Endothelial cell of umbilical vein (primary cell): Measurements from ENCODE around the gene LRP5. TPM values are rescaled to one million over a fixed set of nuclear protein-coding genes. Genes with fewer than 3 reads are reported as not detected.

Experiments
- BruUV-seq: library from RNA; stranded (reverse); fragments of 400-500 nt; replicated peaks from 2 replicates; lab custom pipeline; 2021; lab: Mats Ljungman, UMichigan
- CTCF ChIA-PET: fragments of 300-600, 350-600 bp; sonication (Branson Sonifier 250); formaldehyde crosslinking; loops from one replicate; lab custom pipeline; 2021; ENCODE audit warnings: antibody characterized with exemption, inconsistent platforms; lab: Charles Lee
- POLR2A ChIA-PET: fragments of 300-600, 350-600 bp; sonication (Branson Sonifier 250); formaldehyde crosslinking; loops from one replicate; lab custom pipeline; 2021; ENCODE audit warnings: antibody characterized with exemption, inconsistent platforms; lab: Charles Lee
- DNase-seq: peaks from one replicate; pipeline ENCODE4 v3.0.0-alpha.2; 2011; ENCODE audit warnings: low read depth, low spot score
- FAIRE-seq: peaks from 2 replicates; lab custom pipeline; 2011; peaks lifted over from hg19 to GRCh38; lab: Jason Lieb, UNC
- H2AFZ ChIP-seq: 2 replicates; pipeline ENCODE4 v1.6.0; 2012; ENCODE audit warnings: low read depth, low read length, control low read depth, inconsistent platforms
- H3K27ac ChIP-seq: 2 replicates; pipeline ENCODE4 v1.5.1; 2011; ENCODE audit warnings: low read depth, mild to moderate bottlenecking, control low read depth, low read length, moderate library complexity; ENCODE audit not compliant: insufficient read depth
- H3K27me3 ChIP-seq, 2 experiments: 2 replicates each; pipeline versions ENCODE4 v1.6.0 to v1.6.1; 2011; ENCODE audit warnings: low read length in 2 of 2, mixed read lengths in 1 of 2; ENCODE audit not compliant: control insufficient read depth in 2 of 2, insufficient read depth in 2 of 2
- H3K36me3 ChIP-seq, 2 experiments: 2 replicates in 1 of 2; 3 replicates in 1 of 2; pipeline ENCODE4 v1.5.1; 2011; ENCODE audit warnings: low read length in 2 of 2, mild to moderate bottlenecking in 1 of 2, moderate library complexity in 1 of 2; ENCODE audit not compliant: control insufficient read depth in 2 of 2, insufficient read depth in 2 of 2; ENCODE audit errors: extremely low read depth in 1 of 2
- H3K4me1 ChIP-seq: 3 replicates; pipeline ENCODE4 v1.5.1; 2011; ENCODE audit warnings: mild to moderate bottlenecking, low read length; ENCODE audit not compliant: control insufficient read depth, insufficient read depth; ENCODE audit errors: extremely low read depth
- H3K4me2 ChIP-seq: 2 replicates; pipeline ENCODE4 v1.6.1; 2011; ENCODE audit warnings: low read length, control low read depth, mixed read lengths; ENCODE audit not compliant: insufficient read depth
- H3K4me3 ChIP-seq, 3 experiments: fragments of 200-600 bp in 1 of 3; sonication (generic), shearing (Covaris generic) in 1 of 3; replicated peaks in 1 of 3; 2 replicates each; pipeline ENCODE4 v1.5.1; 2011 to 2016; ENCODE audit warnings: control low read depth in 3 of 3, low read length in 3 of 3, mild to moderate bottlenecking in 2 of 3, inconsistent platforms in 1 of 3, low read depth in 1 of 3, moderate library complexity in 1 of 3; ENCODE audit not compliant: insufficient read depth in 1 of 3
- H3K79me2 ChIP-seq: 2 replicates; pipeline ENCODE4 v1.6.0; 2012; ENCODE audit warnings: low read length, inconsistent platforms; ENCODE audit not compliant: control insufficient read depth, insufficient read depth
- H3K9ac ChIP-seq: replicated peaks from 2 replicates; pipeline ENCODE3; 2011; ENCODE audit warnings: low read length, control low read depth; ENCODE audit not compliant: insufficient read depth; ENCODE audit errors: extremely low read depth
- H3K9me1 ChIP-seq: replicated peaks from 3 replicates; pipeline ENCODE4 v1.6.0; 2011; ENCODE audit warnings: mild to moderate bottlenecking, low read length; ENCODE audit not compliant: control insufficient read depth, insufficient read depth; ENCODE audit errors: extremely low read depth
- H3K9me3 ChIP-seq: replicated peaks from 2 replicates; pipeline ENCODE4 v1.5.1; 2012; ENCODE audit warnings: low read length, inconsistent platforms; ENCODE audit not compliant: control insufficient read depth, insufficient read depth
- H4K20me1 ChIP-seq: replicated peaks from 2 replicates; pipeline ENCODE3; 2011; ENCODE audit warnings: mild to moderate bottlenecking, low read length; ENCODE audit not compliant: control insufficient read depth, insufficient read depth; ENCODE audit errors: extremely low read depth
- EZH2 ChIP-seq: IDR thresholded peaks from 2 replicates; pipeline ENCODE4 v1.6.1; 2012; ENCODE audit warnings: borderline replicate concordance, low read depth, mild to moderate bottlenecking, moderate library complexity, low read length, inconsistent platforms; ENCODE audit not compliant: severe bottlenecking
- FOS ChIP-seq: IDR thresholded peaks from 2 replicates; pipeline ENCODE4 v1.6.1; 2011; ENCODE audit warnings: mild to moderate bottlenecking, low read length, moderate library complexity, borderline replicate concordance; ENCODE audit not compliant: insufficient read depth
- GATA2 ChIP-seq: IDR thresholded peaks from 2 replicates; pipeline ENCODE4 v1.7.0; 2011; ENCODE audit warnings: low read depth, mild to moderate bottlenecking, moderate library complexity, mixed read lengths, low read length; ENCODE audit not compliant: insufficient read length, insufficient read depth
- JUN ChIP-seq: IDR thresholded peaks from 2 replicates; pipeline ENCODE4 v1.6.1; 2011; ENCODE audit warnings: borderline replicate concordance, low read depth; ENCODE audit not compliant: insufficient read length, insufficient read depth
- MYC ChIP-seq: IDR thresholded peaks from one replicate; pipeline ENCODE4 v1.6.1; 2011; ENCODE audit warnings: mild to moderate bottlenecking, low read depth, low read length
- POLR2A ChIP-seq: IDR thresholded peaks from 2 replicates; pipeline ENCODE4 v1.6.1; 2012; ENCODE audit warnings: low read depth, mild to moderate bottlenecking, control low read depth, low read length
- POLR2AphosphoS5 ChIP-seq: IDR thresholded peaks from 2 replicates; pipeline ENCODE4 v1.6.1; 2012; ENCODE audit warnings: low read depth, mild to moderate bottlenecking, control low read depth, low read length, moderate library complexity; ENCODE audit not compliant: insufficient read depth
- dilution Hi-C: fragments of 300-500 bp; cut with MboI; formaldehyde crosslinking; loops from one replicate; pipeline ENCODE4 v1.15.0; 2019; ENCODE audit warnings: low sequenced_read_pairs; ENCODE audit not compliant: extremely low pct_ligation_motif_present
- intact Hi-C: fragments of 100-400 bp; cut with micrococcal nuclease; formaldehyde crosslinking; loops from one replicate; pipeline ENCODE4 v1.10.0; 2022
- polyA plus RNA-seq, 4 experiments: library from polyadenylated mRNA; depleted of rRNA in 3 of 4; stranded (reverse) in 3 of 4; unstranded in 1 of 4; fragments of >200 nt; gene quantifications; 2 replicates each; pipeline versions ENCODE4 v1.2.1 to v1.2.3, GENCODE V29; 2011 to 2012; ENCODE audit warnings: missing spikeins in 1 of 4
- total RNA-seq: library from RNA; stranded (reverse); gene quantifications from 2 replicates; pipeline ENCODE4 v1.2.3, GENCODE V29; 2021
- TF ChIP-seq, protein P1 (sequence below): IDR thresholded peaks from 2 replicates; pipeline ENCODE4 v1.6.1; 2011; ENCODE audit not compliant: insufficient read depth, insufficient read length
- TF ChIP-seq, protein P2 (sequence below), 2 donors: IDR thresholded peaks; 1 replicate in 1 of 2; 2 replicates in 1 of 2; pipeline ENCODE4 v1.5.1; 2011; ENCODE audit warnings: low read length in 2 of 2, mild to moderate bottlenecking in 2 of 2, moderate library complexity in 2 of 2, control low read depth in 1 of 2, inconsistent platforms in 1 of 2, low read depth in 1 of 2; ENCODE audit not compliant: insufficient read depth in 1 of 2; ENCODE audit errors: extremely low read depth in 1 of 2

The LRP5 gene
- total and polyA plus RNA-seq, 2 donors (not counting 3 experiments of a cell fraction or from before 2014, with no cell fraction given) = 35.1 to 51.8 TPM

DNA sequence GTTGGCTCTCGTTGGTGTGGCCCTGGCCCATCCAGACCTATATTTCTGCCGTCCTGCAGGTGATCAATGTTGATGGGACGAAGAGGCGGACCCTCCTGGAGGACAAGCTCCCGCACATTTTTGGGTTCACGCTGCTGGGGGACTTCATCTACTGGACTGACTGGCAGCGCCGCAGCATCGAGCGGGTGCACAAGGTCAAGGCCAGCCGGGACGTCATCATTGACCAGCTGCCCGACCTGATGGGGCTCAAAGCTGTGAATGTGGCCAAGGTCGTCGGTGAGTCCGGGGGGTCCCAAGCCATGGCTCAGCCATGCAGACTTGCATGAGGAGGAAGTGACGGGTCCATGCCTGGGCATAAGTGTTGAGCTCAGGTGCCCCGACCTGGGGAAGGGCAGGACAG, 91.0 kb downstream of the LRP5 start:
- BruUV-seq = no TSS peak
- TF ChIP-seq FOS (no peak), EZH2 (no peak), GATA2 (no peak), JUN (no peak), MYC (no peak), POLR2A (no peak), POLR2AphosphoS5 (no peak)
- TF ChIP-seq, protein P1, sequence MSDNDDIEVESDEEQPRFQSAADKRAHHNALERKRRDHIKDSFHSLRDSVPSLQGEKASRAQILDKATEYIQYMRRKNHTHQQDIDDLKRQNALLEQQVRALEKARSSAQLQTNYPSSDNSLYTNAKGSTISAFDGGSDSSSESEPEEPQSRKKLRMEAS = no peak
- TF ChIP-seq, protein P2, sequence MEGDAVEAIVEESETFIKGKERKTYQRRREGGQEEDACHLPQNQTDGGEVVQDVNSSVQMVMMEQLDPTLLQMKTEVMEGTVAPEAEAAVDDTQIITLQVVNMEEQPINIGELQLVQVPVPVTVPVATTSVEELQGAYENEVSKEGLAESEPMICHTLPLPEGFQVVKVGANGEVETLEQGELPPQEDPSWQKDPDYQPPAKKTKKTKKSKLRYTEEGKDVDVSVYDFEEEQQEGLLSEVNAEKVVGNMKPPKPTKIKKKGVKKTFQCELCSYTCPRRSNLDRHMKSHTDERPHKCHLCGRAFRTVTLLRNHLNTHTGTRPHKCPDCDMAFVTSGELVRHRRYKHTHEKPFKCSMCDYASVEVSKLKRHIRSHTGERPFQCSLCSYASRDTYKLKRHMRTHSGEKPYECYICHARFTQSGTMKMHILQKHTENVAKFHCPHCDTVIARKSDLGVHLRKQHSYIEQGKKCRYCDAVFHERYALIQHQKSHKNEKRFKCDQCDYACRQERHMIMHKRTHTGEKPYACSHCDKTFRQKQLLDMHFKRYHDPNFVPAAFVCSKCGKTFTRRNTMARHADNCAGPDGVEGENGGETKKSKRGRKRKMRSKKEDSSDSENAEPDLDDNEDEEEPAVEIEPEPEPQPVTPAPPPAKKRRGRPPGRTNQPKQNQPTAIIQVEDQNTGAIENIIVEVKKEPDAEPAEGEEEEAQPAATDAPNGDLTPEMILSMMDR (IDR thresholded peaks at IDR 0.05; ENCODE audit: extremely low read depth in 1 of 2, insufficient read depth in 1 of 2, low read depth in 1 of 2, low read length in 2 of 2) = no peak

More for the DNA sequence above, 91.0 kb downstream of the LRP5 start:
- H3K4me2 ChIP-seq = no peak overlapping the region
- FAIRE-seq (no peak), DNase-seq (no peak)
- CTCF ChIA-PET = interaction anchor here (0.7 to 1.7 kb wide), 3 partner anchors 8 to 15 kb away, joined by 3 to 4 read pairs (median 3); no protein-coding TSS in a partner anchor
- no peaks in the 10 kb centered on the region for H3K4me1 ChIP-seq
- peaks cover 0 to 24% of the 10 kb centered on the region in 2 experiments for H3K36me3 ChIP-seq
- H3K9me1 ChIP-seq = no peaks in the 10 kb centered on the region
- no peak overlapping the region for H2AFZ ChIP-seq
- H3K27ac ChIP-seq = no peak overlapping the region
- H3K27me3 ChIP-seq = no peaks in the 10 kb centered on the region
- H4K20me1 ChIP-seq = no peaks in the 10 kb centered on the region
- no peaks in the 10 kb centered on the region for H3K9me3 ChIP-seq
- no peaks in the 10 kb centered on the region for H3K79me2 ChIP-seq
- no peak overlapping the region for H3K4me3 ChIP-seq
- POLR2A ChIA-PET = no interaction called here
- dilution Hi-C loops (no loop called here), intact Hi-C loops (no loop called here)
- no peak overlapping the region for H3K9ac ChIP-seq
